ENCODE results near the gene KCNJ14. TPM values are rescaled to one million over a fixed set of nuclear protein-coding genes. Genes with fewer than 3 reads are reported as not detected.

KCNJ14 gene
- total and polyA plus RNA-seq, 2 of the 8 experiments (the other 6 are each of a cell fraction or from before 2014, with no cell fraction given) = 0.45 to 0.89 TPM

DNA sequence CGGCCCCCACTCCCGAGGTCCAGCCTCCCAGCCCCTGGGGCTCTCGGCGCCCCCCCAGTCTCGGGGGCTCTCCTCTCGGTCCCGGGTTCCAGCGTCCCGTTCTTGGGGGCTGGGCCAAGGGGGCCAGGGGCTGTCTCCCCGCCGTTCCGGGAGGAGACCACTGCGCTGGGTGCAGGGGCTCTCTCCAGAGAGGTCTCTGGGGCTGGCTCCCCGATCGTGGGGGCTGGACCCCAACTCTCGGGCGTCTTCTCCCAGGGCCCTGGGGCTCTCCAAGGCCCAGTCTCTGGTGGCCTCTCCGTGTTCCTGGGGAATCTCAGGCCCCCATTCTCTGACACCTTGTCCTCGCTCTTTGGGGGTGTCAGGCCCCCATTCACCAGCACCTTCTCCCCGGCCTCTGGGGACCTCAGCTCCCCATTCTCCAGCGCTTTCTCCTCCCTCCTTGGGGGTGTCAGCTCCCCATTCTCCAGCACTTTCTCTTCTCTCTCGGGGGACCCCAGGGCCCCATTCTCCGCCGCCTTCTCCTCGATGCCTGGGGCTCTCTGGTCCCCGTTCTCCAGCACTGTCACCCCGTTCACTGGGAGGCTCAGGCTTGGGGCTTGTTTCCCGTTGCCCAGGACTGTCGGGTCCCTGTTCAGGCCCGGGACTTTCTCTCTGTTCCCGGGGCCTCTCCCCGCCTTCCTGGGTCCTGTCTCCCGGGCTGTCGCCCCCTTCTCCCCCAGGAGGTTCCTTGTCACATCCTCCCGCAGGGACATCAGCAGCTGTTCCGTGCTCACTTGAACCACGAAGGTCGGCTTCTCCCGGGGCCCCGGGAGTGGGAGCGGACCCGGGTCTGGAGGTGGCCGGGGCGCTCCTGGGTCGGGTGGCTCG, 42.6 kb downstream of the KCNJ14 start:
- no peak overlapping the region for H3K23ac ChIP-seq (ENCODE audit: insufficient read length)
- H3K4ac ChIP-seq (replicated peaks; ENCODE audit: insufficient read length, low read depth, low read length) = no peak overlapping the region
- no peak overlapping the region for H3K27ac ChIP-seq (ENCODE audit: low read depth, low read length)
- H4K5ac ChIP-seq (ENCODE audit: insufficient read length, low read depth, low read length) = no peak overlapping the region
- FAIRE-seq (no peak), DNase-seq (ENCODE audit: low read depth in 1 of 2, low spot score in 2 of 2) (no peak)
- no peaks in the 10 kb centered on the region for H3K9me3 ChIP-seq (ENCODE audit: insufficient read depth in 2 of 2, low read depth in 1 of 2, low read length in 1 of 2)
- H3K18ac ChIP-seq (ENCODE audit: extremely low read depth, low read length) = no peak overlapping the region
- no peaks in the 10 kb centered on the region; a peak in 1 of 8 replicates for H3K36me3 ChIP-seq (ENCODE audit: control insufficient read depth in 2 of 4, insufficient read depth in 4 of 4, low read length in 3 of 4)
- H2BK15ac ChIP-seq (ENCODE audit: low read length) = no peak overlapping the region
- peaks cover 0 to 3% (median 0%) of the 10 kb centered on the region in 4 experiments; a peak in 2 of 7 replicates for H3K27me3 ChIP-seq (replicated peaks in 1 of 4; ENCODE audit: control insufficient read depth in 3 of 4, extremely low read depth in 1 of 4, insufficient read depth in 3 of 4, low read length in 3 of 4)
- no peak overlapping the region for H2AFZ ChIP-seq (ENCODE audit: low read length)
- no peaks in the 10 kb centered on the region for H3K79me2 ChIP-seq (ENCODE audit: control insufficient read depth in 1 of 2, insufficient read depth in 2 of 2, low read length in 2 of 2)
- no peak overlapping the region for H3K4me3 ChIP-seq (ENCODE audit: extremely low read depth in 1 of 4, insufficient read depth in 2 of 4, low read depth in 3 of 4, low read length in 4 of 4)
- H4K8ac ChIP-seq (ENCODE audit: extremely low read depth, insufficient read depth, low read length) = no peak overlapping the region
- no peak overlapping the region for H2BK5ac ChIP-seq (ENCODE audit: low read depth, low read length)
- H3K4me2 ChIP-seq (ENCODE audit: insufficient read depth in 1 of 2, low read depth in 2 of 2, low read length in 2 of 2) = no peak overlapping the region
- no peak overlapping the region for H4K91ac ChIP-seq (replicated peaks; ENCODE audit: insufficient read length, low read length)
- H2BK120ac ChIP-seq (replicated peaks; ENCODE audit: low read depth, low read length) = no peak overlapping the region
- no peak overlapping the region for H2BK20ac ChIP-seq (ENCODE audit: low read length)
- no peak overlapping the region for H3K9ac ChIP-seq (replicated peaks in 1 of 4; ENCODE audit: extremely low read depth in 1 of 4, low read depth in 3 of 4, low read length in 3 of 4)
- H3K56ac ChIP-seq (replicated peaks; ENCODE audit: insufficient read length, low read depth, low read length) = no peak overlapping the region
- peaks cover 0 to 18% (median 13%) of the 10 kb centered on the region in 4 experiments; a peak in 6 of 7 replicates for H3K4me1 ChIP-seq (replicated peaks in 1 of 4; ENCODE audit: control insufficient read depth in 3 of 4, insufficient read depth in 4 of 4, low read length in 3 of 4)
- H4K20me1 ChIP-seq (replicated peaks in 1 of 2; ENCODE audit: control insufficient read depth in 1 of 2, insufficient read depth in 2 of 2, low read length in 2 of 2) = peaks cover 0 to 3% of the 10 kb centered on the region in 2 experiments
- H3K14ac ChIP-seq (ENCODE audit: insufficient read length) = no peak overlapping the region
- ChIA-PET POLR2A (ENCODE audit: partially characterized antibody) (interaction anchor here (14.8 kb wide), 1 partner anchor 23 kb away, joined by 176 read pairs; no protein-coding TSS in a partner anchor), CTCF (ENCODE audit: partially characterized antibody) (interaction anchor here (1.8 kb wide), 1 partner anchor 9 kb away, joined by 10 read pairs; no protein-coding TSS in a partner anchor)
- no peak overlapping the region for H2BK12ac ChIP-seq (ENCODE audit: low read depth, low read length)
- no peaks in the 10 kb centered on the region for H3K79me1 ChIP-seq (ENCODE audit: low read depth, low read length)
- TF ChIP-seq BCL11A (IDR thresholded peaks at IDR 0.05; ENCODE audit: low read depth in 2 of 2, low read length in 2 of 2) (no peak), BACH1 (IDR thresholded peaks at IDR 0.05; ENCODE audit: low read length) (no peak), KDM4A (IDR thresholded peaks at IDR 0.05; ENCODE audit: low read depth, low read length, severe bottlenecking) (no peak), JUN (IDR thresholded peaks at IDR 0.05; ENCODE audit: low read depth, low read length) (no peak)
- peaks cover 9% of the 10 kb centered on the region; the same call in 1 of the 2 replicates for H3K23me2 ChIP-seq (ENCODE audit: low read depth, low read length)
- 94% methylated on average over 22 of the region's 46 CpGs; no CpG with 5 or more reads in 1 of the 2 experiments for WGBS, 2 experiments (ENCODE audit: extremely low coverage in 1 of 2, insufficient coverage in 1 of 2, insufficient read length in 1 of 2, insufficient replicate concordance in 2 of 2, low coverage in 1 of 2, low lambda C conversion rate in 2 of 2, missing lambda C conversion rate in 1 of 2)
- H2AK5ac ChIP-seq (ENCODE audit: low read depth, low read length) = no peak overlapping the region

Measured in H1 (cell line).